ENCODE measurements around the gene TBX22. TPM values are rescaled to one million over a fixed set of nuclear protein-coding genes. Genes with fewer than 3 reads are reported as not detected.

The TBX22 gene
- total RNA-seq: not detected

GRCh38 chrX:80014141-80014940 lies at the start of gene TBX22:
TSS of gene TBX22 (plus strand) at chrX:80014753. CDS start at chrX:80022270, 7,517 bp downstream.
- ATAC-seq (no peak), DNase-seq (no peak)
- WGBS, 2 donors: 28 to 50% methylated on average over 1 to 4 of the region's 5 CpGs
- no peaks in the 10 kb centered on the region for H3K4me1 ChIP-seq
- H3K27ac ChIP-seq: no peak within 1 kb of the TSS
- H3K4me3 ChIP-seq: no peak within 1 kb of the TSS
- TF ChIP-seq CTCF (IDR thresholded peaks at IDR 0.05) (no peak), POLR2A (IDR thresholded peaks at IDR 0.05) (no peak)
- H3K27me3 ChIP-seq: no peaks in the 10 kb centered on the region
- intact Hi-C loops (cut with DNase I): no loop called here
- no peaks in the 10 kb centered on the region for H3K36me3 ChIP-seq (replicated peaks in 1 of 2; ENCODE audit: insufficient read depth in 1 of 2, low read depth in 2 of 2)
- H3K9me3 ChIP-seq: no peaks in the 10 kb centered on the region

DNA sequence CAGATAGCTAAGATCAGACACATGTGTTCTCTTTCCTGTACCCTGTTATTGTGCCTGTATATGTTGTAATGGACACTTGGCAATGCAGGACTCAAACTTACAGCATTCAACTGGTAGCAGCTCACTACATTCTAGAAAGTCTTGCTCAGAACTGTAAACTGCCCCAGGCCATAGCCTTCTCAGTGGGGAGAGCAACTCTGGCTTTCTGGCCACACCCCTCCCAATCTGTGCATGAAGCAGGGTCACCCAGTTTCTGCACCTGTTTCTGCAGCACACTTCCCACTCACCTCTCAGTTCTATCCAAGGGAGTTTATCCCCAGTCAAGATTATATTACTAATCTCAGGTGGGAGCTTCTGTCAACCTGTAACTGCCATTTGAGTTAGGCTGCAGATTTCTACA lies 38.9 kb upstream of the TBX22 start:
- no peak for ATAC-seq
- intact Hi-C loops (cut with DNase I): no loop called here

DNA sequence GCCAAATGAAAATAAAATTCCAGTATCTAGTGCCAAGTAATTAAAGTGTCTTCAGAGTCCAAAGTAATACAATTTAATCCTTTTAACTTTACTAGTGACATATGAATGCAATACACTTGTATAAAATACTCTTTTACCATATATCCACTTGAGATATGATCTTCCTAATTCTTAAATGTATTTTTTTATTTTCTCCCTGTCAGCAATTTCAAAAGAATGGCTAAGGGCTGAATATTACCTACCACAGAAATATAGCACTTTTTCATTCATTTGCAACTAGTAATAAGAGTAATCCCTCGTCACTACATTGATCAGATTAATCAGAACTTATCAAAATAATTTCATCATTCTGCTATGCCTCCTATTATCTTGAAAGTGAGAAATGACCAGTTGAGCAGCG lies 10.1 kb upstream of the TBX22 start:
- DNase-seq (no peak), ATAC-seq (no peak)
- Histone ChIP-seq H3K27me3 (no peaks in the 10 kb centered on the region), H3K27ac (no peak overlapping the region), H3K36me3 (replicated peaks in 1 of 2; ENCODE audit: insufficient read depth in 1 of 2, low read depth in 2 of 2) (no peaks in the 10 kb centered on the region), H3K4me3 (no peak overlapping the region), H3K4me1 (no peaks in the 10 kb centered on the region), H3K9me3 (no peaks in the 10 kb centered on the region)
- intact Hi-C loops (cut with DNase I): no loop called here
- no peak for TF ChIP-seq CTCF (IDR thresholded peaks at IDR 0.05)
- no peak for TF ChIP-seq POLR2A (IDR thresholded peaks at IDR 0.05)
- WGBS, 2 donors: 27 to 43% methylated on average over 2 of the region's 2 CpGs

More for the DNA sequence above, 38.9 kb upstream of the TBX22 start:
- no peaks in the 10 kb centered on the region for H3K27me3 ChIP-seq
- no peaks in the 10 kb centered on the region for H3K9me3 ChIP-seq
- no peak for DNase-seq
- no peaks in the 10 kb centered on the region for H3K36me3 ChIP-seq (replicated peaks in 1 of 2; ENCODE audit: insufficient read depth in 1 of 2, low read depth in 2 of 2)
- H3K4me3 ChIP-seq: no peak overlapping the region
- no peaks in the 10 kb centered on the region for H3K4me1 ChIP-seq
- no peak overlapping the region for H3K27ac ChIP-seq
- TF ChIP-seq POLR2A (IDR thresholded peaks at IDR 0.05): no peak
- no peak for TF ChIP-seq CTCF (IDR thresholded peaks at IDR 0.05)

GRCh38 chrX:80011522-80011921 lies 3.0 kb upstream of the TBX22 start:
- TF ChIP-seq CTCF (IDR thresholded peaks at IDR 0.05): no peak
- Histone ChIP-seq H3K4me1 (no peaks in the 10 kb centered on the region), H3K27me3 (no peaks in the 10 kb centered on the region), H3K27ac (no peak overlapping the region), H3K4me3 (no peak overlapping the region), H3K9me3 (no peaks in the 10 kb centered on the region), H3K36me3 (replicated peaks in 1 of 2; ENCODE audit: insufficient read depth in 1 of 2, low read depth in 2 of 2) (no peaks in the 10 kb centered on the region)
- intact Hi-C loops (cut with DNase I): no loop called here
- WGBS, 2 donors: 53 to 61% methylated on average over 5 to 6 of the region's 10 CpGs
- ATAC-seq (no peak), DNase-seq (no peak)

DNA sequence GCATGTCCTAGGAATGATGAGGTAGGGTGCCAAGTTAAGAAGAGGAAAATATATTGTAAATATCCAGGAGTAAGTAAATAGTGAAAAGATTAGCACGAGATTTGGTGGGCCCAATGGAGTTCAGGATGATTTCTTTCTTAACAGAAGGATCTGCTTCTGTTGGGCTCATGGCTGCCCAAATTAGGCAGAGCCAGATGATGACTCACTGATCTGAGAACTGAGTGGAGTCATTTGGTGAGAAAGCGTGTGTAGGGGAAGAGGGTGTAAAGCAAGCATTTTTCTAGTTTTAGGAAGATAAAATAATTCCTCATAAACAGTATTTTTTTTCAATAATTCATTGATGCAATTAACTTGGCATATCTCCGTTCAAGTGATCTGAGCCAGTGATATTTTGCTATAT lies 1.6 kb downstream of the TBX22 start:
- Histone ChIP-seq H3K4me1 (no peaks in the 10 kb centered on the region), H3K27me3 (no peaks in the 10 kb centered on the region), H3K27ac (no peak overlapping the region), H3K4me3 (no peak overlapping the region), H3K36me3 (replicated peaks in 1 of 2; ENCODE audit: insufficient read depth in 1 of 2, low read depth in 2 of 2) (no peaks in the 10 kb centered on the region), H3K9me3 (no peaks in the 10 kb centered on the region)
- 49 to 68% methylated on average over 3 of the region's 3 CpGs for WGBS, 2 donors
- TF ChIP-seq POLR2A (IDR thresholded peaks at IDR 0.05) (no peak), CTCF (IDR thresholded peaks at IDR 0.05) (no peak)
- no peak for DNase-seq
- no peak for ATAC-seq
- intact Hi-C loops (cut with DNase I): no loop called here
